ENCODE data around the gene CXorf58. TPM values are rescaled to one million over a fixed set of nuclear protein-coding genes. Genes with fewer than 3 reads are reported as not detected.
A peak's percentile ranks its signal among the peaks of the same experiment; 100 is the strongest.

The CXorf58 gene
- total RNA-seq, 4 donors from 2014 or later, result 0.15 TPM; not detected in 3

- H3K4me1 ChIP-seq, result peaks cover 0 to 12% (median 0%) of the 10 kb centered on the region in 3 donors
- no peak for ATAC-seq
- H3K9me3 ChIP-seq, result no peaks in the 10 kb centered on the region
- H3K36me3 ChIP-seq, result no peaks in the 10 kb centered on the region
- H3K27me3 ChIP-seq, result no peaks in the 10 kb centered on the region
- no peak for TF ChIP-seq EP300 (IDR thresholded peaks at IDR 0.05)
- TF ChIP-seq CTCF (IDR thresholded peaks at IDR 0.05), result peak in 1 of 4 experiments; percentile 28
- 37 to 45% methylated on average over 11 to 13 of the region's 13 CpGs for WGBS, 2 donors (ENCODE audit: low coverage in 1 of 2)
- peak overlapping the region; percentile 88 to 92 (median 90) for H3K27ac ChIP-seq
- H3K4me3 ChIP-seq, result peak overlapping the region in 1 of 2 donors; percentile 65
These were observed 606 bp downstream of the CXorf58 start for GRCh38 chrX:23908219-23909004.

- no peak overlapping the region for H3K4me3 ChIP-seq
- H3K27me3 ChIP-seq, result no peaks in the 10 kb centered on the region
- TF ChIP-seq CTCF (IDR thresholded peaks at IDR 0.05) (no peak), EP300 (IDR thresholded peaks at IDR 0.05) (no peak), POLR2AphosphoS5 (IDR thresholded peaks at IDR 0.05) (no peak), POLR2A (IDR thresholded peaks at IDR 0.05) (no peak)
- 29 to 50% methylated on average over 2 to 4 of the region's 5 CpGs for WGBS, 2 donors (ENCODE audit: low coverage in 1 of 2)
- no peaks in the 10 kb centered on the region for H3K9me3 ChIP-seq
- no peak for ATAC-seq
- H3K4me1 ChIP-seq, result peaks cover 0 to 7% (median 0%) of the 10 kb centered on the region in 3 donors
- no peaks in the 10 kb centered on the region for H3K36me3 ChIP-seq
- H3K27ac ChIP-seq, result no peak overlapping the region
These were observed 3.5 kb downstream of the CXorf58 start for GRCh38 chrX:23911126-23911835.

- Histone ChIP-seq H3K36me3 (no peaks in the 10 kb centered on the region), H3K27ac (no peak overlapping the region), H3K4me1 (no peaks in the 10 kb centered on the region), H3K9me3 (no peaks in the 10 kb centered on the region), H3K27me3 (no peaks in the 10 kb centered on the region), H3K4me3 (no peak overlapping the region)
- no CpG with 5 or more reads among the region's 1 CpG for WGBS, 2 donors (ENCODE audit: low coverage in 1 of 2)
- TF ChIP-seq POLR2A (IDR thresholded peaks at IDR 0.05) (no peak), POLR2AphosphoS5 (IDR thresholded peaks at IDR 0.05) (no peak), CTCF (IDR thresholded peaks at IDR 0.05) (no peak), EP300 (IDR thresholded peaks at IDR 0.05) (no peak)
- no peak for ATAC-seq
These were observed 11.3 kb downstream of the CXorf58 start for GRCh38 chrX:23919148-23919547.

GRCh38 chrX:23919706-23920320 lies 12.0 kb downstream of the CXorf58 start:
- TF ChIP-seq EP300 (IDR thresholded peaks at IDR 0.05) (no peak), POLR2A (IDR thresholded peaks at IDR 0.05) (no peak), POLR2AphosphoS5 (IDR thresholded peaks at IDR 0.05) (no peak), CTCF (IDR thresholded peaks at IDR 0.05) (peak in 3 of 4 experiments; percentile 22 to 46 (median 29))
- Histone ChIP-seq H3K27ac (no peak overlapping the region), H3K9me3 (no peaks in the 10 kb centered on the region), H3K36me3 (no peaks in the 10 kb centered on the region), H3K4me1 (no peaks in the 10 kb centered on the region), H3K27me3 (no peaks in the 10 kb centered on the region), H3K4me3 (no peak overlapping the region)
- WGBS, 2 donors (ENCODE audit: low coverage in 1 of 2), result 20 to 58% methylated on average over 1 to 6 of the region's 9 CpGs
- ATAC-seq, result no peak
